ENCODE results near the gene TRPM2.

The TRPM2 gene

DNA sequence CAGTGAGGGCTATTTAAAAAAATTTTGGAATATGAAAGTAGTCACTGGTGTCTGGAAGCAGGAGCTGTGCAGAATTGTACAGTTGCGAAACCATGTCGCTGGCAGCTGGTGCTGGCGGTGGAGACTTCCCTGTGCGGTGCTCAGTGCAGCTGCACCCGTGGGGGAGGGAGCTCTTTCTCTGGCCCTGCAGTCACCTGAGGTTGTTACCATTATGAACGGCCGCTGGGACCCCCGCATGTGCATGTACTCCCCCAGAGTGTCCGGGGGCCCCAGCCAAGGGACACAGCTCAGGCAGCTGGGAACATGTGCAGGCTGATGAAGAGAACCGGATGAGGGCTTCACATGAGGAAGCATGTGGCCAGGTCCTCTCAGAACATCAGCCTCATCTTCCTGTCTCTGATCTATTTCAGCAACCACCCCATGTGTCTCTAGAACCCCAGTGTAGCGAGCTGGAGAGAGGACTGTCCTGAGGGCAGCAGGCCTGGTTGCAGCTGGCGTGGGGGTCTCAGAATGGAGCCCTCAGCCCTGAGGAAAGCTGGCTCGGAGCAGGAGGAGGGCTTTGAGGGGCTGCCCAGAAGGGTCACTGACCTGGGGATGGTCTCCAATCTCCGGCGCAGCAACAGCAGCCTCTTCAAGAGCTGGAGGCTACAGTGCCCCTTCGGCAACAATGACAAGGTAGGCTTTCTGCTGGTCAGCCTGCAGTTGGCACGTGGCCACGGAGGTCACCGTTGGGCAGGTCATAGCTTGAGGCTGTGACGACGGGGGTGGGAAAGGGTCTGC lies at the start of gene TRPM2:
Gene TRPM2, plus strand, starts transcription at position 431 of the 780 bp plus-strand sequence. Its CDS starts 80 bp downstream, at position 511.
- in situ Hi-C loops (cut with MboI; ENCODE audit: low sequenced_read_pairs): no loop called here

DNA sequence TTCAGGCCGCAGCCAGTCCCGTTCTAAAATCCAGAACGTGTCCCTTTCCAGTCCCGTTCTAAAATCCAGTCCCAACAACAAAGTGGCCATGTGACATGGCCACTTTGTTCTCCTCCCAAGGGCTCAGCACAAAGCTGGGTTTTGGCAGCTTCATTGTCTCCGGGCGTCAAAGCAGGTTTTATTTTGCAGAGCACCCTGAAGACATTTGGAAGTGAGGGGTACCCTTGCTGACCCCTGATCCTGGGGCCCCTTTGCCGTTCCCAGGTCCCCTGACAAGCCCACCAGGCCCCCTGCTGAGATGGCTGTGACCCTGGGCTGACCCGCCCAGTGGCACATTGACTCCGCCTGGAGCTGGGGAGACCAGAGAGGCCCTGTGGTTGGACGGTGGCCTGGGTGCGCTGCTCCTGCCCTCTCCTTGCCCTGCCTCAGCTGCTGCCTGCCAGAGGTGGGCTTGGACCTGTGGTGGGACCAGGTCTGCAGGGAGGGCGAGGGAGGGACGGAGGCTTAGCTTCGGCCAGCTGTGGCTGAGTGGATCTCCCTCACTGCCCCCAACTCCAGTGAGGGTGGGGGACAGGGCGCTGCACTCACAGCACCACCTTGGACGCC lies 49.3 kb upstream of the TRPM2 start:
- in situ Hi-C loops (cut with MboI; ENCODE audit: low sequenced_read_pairs): no loop called here

DNA sequence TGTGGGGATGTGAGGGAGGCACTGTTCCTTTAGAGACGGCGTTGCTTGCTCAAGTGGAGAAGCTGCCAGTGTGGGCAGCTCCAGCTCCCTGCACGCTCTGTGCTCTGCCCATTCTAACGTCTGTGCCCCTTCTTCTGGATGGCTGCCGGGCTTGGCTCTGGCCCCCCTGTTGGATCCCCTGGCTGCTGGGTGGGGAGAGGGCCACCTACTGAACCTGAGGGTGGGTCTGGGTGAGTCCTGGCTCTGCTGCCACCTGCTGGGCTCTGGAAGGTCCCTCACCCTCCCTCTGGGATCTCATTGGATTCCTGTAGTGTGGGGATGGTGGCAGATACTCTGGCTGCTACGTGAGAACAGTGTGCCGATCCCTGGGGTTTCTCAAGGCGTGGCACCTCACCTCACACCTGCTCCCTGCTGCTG lies 48.5 kb upstream of the TRPM2 start:
- in situ Hi-C loops (cut with MboI; ENCODE audit: low sequenced_read_pairs): no loop called here

DNA sequence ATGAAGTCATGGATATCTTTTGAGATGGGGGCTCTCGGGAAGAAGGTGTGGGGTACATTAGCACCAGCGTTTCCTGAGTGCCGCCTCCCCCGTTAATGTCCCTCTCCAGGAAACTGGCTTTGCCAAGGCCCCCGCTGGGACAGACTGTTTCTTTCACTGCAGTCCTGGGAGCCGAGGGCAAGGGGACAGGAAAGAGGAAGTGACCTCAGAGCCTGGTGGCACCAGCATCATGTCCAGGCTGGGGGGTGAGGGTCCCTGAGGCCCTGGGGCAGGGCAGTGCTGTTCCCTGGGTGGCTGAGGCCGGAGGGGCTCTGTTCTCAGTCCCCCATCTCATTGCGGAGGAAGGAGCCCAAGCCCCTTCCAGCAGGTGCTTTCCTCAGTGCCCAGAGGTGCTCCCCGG lies 47.7 kb upstream of the TRPM2 start:
- in situ Hi-C loops (cut with MboI; ENCODE audit: low sequenced_read_pairs): no loop called here

DNA sequence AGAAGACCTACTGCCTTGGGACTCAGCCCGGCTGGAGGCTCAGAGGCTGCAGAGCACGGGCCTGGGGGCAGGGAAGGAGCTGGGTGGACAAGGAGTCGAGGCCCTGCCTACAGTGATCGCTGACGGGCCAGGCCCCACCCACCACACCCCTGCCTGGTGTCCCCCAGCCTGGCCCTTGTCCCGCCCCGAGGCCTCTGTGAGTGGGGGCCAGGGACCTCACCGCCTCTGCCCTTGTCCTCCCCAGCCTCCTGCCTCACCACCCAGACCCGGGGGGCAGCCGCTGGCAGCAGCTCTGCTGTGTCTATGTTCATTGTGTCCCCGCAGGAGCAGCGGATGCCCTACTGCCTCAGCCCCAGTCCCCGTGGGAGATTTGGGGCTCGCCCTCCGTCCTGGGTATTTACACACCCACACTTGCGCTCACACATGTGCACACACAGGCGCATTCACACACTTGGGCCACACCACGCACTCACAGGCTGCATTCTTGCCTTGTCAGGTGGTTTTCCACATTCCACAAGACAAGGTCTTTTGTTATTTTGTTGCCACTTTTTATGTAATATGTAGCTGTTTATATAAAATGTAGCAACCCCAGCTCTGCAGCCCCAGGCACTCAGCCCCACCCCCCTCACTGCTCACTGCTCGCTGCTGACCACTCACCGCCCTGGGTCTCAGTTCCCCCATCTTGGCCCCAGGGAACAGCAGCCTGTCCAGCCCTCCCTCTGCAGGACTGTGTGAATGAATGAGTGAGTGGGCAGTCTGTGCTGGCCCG lies 46.3 kb upstream of the TRPM2 start:
- in situ Hi-C loops (cut with MboI; ENCODE audit: low sequenced_read_pairs): no loop called here

DNA sequence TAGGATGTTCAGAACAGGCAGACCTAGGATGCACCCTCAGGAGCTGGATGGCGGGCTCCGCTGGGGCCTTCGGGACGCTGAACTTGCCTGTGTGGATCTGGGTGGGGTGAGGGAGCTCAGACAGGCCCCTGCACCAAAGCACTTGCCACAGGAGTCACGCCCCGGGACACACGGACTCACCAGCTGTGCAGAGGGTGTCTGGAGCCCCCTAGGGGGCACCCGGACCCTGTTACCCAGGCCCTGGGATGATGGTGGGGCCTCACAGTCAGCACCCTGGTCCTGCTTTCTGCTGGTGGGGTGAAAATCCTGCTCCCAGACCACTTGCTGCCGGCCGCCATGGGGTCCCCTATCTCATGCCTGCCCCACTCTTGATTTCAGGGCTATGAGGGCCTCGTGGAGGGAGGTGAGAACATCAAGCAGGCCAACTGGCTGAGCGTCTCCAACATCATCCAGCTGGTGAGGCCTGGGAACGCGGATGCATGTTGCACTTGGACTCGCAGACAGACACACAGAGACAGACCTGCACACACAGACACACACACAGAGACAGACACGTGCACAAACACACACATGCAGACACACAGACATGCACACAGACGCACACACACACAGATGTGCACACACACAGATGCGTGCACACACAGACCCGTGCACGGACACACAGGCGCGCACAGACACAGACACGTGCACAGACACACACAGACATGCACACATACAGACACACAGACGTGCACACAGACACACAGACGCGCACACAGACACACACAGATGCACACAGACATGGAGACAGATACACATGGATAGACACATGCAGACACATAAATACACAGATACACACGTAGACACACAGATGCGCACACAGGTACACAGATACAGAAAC lies 42.6 kb upstream of the TRPM2 start:
- in situ Hi-C loops (cut with MboI; ENCODE audit: low sequenced_read_pairs): no loop called here

DNA sequence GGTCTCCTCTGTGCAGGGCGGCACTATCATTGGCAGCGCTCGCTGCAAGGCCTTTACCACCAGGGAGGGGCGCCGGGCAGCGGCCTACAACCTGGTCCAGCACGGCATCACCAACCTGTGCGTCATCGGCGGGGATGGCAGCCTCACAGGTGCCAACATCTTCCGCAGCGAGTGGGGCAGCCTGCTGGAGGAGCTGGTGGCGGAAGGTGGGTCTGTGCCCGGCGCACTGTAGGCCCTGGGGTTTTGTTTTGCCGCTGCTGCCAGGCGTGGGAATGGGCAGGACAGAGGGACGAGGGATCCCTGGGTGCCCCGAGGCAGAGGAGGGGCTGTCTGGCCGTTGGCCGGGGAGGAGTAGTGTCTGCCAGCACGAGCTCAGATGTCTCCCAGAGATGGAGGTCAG lies 41.3 kb upstream of the TRPM2 start:
- in situ Hi-C loops (cut with MboI; ENCODE audit: low sequenced_read_pairs): no loop called here

DNA sequence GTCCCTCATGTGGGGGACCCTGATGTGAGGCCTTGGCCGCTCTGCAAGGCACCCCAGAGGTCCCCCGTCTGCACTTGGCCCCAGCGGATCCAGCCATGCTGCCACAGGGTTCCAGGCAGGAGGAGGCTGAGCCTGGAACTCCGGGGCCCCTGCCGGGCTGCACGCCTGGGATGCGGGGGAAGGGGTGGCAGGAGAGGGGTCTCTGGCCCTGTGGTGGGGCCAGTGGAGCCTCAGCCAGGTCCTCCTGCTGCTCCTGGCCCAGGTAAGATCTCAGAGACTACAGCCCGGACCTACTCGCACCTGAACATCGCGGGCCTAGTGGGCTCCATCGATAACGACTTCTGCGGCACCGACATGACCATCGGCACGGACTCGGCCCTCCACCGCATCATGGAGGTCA lies 40.7 kb upstream of the TRPM2 start:
- in situ Hi-C loops (cut with MboI; ENCODE audit: low sequenced_read_pairs): no loop called here

DNA sequence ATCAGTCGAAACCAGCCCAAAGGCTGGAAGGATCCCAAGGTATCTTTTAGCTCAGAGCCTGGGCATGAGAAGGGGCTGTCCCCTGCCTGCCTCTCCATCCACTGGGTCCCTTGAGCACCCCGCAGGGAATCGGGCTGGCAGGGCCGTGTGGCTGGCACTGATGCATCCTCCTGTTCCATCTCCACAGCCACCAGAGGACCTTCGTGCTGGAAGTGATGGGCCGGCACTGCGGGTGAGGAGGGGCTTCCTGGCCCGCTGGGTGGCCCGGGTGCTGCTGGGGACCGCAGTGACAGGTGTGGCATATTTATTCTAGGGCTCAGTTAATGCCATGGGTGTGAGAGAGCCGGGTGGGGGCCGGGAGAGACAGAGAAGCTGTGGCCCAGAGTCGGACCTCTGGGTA lies 40.0 kb upstream of the TRPM2 start:
- in situ Hi-C loops (cut with MboI; ENCODE audit: low sequenced_read_pairs): no loop called here

DNA sequence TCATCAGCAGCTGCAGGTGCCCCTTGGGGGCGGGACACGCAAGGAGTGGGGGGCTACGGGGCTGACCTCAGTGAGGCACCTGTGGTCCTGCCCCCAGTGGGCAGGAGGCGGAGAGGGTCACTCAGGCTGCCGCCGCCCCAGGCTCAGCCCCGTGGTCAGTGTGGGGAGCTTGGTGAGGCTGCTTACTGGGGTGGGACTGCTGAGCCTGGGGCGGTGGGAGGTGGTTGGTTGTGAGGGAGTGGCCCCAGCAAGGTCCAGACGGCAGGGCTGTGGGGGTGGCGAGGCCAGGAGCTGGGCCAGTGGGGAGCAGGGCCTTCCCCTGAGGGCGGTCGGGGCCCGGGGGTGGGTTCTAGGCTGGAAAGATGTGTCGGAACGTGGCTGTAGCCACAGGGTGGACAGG lies 39.3 kb upstream of the TRPM2 start:
- in situ Hi-C loops (cut with MboI; ENCODE audit: low sequenced_read_pairs): no loop called here

DNA sequence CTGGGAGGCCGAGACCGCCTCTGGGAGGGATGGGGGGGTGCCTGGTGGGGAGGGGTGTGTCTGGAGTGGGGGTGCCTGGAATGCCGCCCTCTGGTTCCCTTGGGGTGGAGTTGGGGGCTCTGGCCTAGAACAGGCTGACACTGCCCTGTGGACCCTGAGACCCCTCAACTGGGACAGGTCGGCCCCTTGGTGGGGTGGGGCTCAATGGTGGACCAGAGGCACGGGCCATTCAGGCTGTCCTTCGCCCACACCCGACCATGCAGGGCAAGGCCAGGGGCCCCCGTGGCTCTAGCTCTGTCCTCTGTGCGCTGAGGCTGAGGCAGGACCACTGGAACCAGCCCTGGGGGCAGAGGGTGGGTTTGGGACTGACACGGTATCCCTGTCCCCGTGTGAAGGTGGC lies 38.9 kb upstream of the TRPM2 start:
- in situ Hi-C loops (cut with MboI; ENCODE audit: low sequenced_read_pairs): no loop called here

DNA sequence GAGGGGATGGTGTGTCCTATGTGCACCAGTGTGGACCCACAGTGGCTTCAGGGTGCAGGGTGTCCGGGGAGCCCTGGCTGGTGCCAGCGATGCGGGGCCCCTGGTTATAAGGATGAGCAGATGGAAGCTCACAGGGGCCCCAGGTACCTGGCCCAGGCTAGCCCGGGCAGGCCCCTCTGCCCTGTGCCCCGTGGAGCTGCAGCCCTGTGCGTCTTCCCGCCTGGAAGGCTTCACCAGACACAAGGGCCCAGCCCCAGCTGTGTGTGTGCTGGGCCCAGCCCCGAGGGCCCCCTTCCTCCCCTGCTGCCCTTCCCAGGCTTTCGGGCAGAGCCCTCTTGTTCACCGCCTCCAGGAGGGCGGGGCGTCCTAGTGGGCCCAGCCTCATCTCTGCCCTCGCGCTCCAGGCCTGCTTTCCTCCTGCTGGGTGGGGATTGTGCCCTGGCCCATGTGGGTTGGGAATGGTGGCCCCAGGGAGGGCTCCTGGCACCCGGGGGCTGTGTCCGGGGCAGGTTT lies 37.7 kb upstream of the TRPM2 start:
- in situ Hi-C loops (cut with MboI; ENCODE audit: low sequenced_read_pairs): no loop called here

DNA sequence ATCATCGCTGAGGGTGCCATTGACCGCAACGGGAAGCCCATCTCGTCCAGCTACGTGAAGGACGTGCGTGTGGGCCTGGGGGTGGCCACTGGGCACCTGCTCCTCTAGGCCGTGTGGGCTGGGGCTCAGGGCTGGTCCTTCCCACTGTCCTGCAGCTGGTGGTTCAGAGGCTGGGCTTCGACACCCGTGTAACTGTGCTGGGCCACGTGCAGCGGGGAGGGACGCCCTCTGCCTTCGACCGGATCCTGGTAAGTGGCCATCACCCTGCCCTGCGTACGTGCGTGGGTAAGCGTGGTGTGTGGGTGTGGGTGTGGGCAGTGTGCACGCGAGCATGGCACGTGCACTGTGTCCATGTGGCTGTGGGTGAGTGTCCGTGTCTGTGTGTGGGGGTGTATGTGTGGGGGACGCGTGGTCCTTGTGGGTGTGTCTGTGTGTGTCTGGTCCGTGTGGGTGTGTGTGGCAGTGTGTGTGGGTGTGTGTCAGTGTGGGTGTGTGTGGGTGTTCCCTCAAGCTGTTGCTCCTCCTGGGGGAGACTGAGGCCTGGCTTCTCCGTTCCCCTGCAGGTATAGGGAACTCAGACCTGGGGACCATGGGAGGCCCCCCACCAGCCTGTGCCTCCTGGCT lies 37.0 kb upstream of the TRPM2 start:
- in situ Hi-C loops (cut with MboI; ENCODE audit: low sequenced_read_pairs): no loop called here

DNA sequence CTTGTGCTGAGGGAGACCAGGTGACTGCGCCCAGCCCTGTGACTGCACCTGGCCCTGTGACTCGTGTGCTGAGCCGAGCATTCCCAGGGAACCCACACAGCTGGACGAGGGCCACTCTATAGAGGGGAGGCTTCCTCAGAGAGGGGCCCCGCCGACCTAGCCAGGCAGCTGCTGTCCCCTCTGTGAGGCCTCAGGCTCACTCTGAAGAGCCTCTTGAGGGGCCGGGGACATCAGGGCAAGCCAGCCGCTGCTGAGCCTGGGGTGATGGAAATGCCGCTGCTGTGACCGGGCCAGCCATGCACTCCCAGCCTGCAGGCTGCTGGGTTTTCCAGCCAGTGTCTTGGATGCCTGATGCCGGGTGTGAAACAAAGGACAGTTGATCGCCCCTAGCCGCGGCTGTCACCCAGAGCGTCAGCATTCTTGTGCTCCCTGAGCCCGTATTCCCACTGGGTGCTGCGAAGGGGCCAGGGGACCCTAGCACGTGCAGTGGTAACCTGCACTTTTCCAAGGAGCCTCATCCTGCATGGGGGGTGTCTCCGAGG lies 36.1 kb upstream of the TRPM2 start:
- in situ Hi-C loops (cut with MboI; ENCODE audit: low sequenced_read_pairs): no loop called here

DNA sequence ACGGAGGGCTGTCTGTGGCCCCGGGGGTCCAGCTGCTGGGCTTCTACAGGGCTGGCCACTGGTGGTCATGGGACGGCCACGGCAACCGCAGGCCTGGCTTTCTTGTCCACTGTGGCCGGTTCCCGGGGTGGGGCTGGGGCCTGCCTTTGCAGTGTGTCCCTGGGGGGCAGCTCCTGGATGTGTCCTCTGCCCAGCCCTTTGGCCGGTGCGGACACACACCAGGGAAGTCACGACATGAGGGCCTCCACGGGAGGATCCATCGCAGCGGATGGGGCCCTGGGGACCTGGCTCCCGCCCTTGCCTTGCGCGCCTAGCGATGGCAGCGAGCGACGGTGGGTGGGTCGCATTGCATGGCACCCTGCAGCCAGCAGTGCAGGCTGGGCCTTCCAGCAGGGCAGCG lies 35.5 kb upstream of the TRPM2 start:
- in situ Hi-C loops (cut with MboI; ENCODE audit: low sequenced_read_pairs): no loop called here

DNA sequence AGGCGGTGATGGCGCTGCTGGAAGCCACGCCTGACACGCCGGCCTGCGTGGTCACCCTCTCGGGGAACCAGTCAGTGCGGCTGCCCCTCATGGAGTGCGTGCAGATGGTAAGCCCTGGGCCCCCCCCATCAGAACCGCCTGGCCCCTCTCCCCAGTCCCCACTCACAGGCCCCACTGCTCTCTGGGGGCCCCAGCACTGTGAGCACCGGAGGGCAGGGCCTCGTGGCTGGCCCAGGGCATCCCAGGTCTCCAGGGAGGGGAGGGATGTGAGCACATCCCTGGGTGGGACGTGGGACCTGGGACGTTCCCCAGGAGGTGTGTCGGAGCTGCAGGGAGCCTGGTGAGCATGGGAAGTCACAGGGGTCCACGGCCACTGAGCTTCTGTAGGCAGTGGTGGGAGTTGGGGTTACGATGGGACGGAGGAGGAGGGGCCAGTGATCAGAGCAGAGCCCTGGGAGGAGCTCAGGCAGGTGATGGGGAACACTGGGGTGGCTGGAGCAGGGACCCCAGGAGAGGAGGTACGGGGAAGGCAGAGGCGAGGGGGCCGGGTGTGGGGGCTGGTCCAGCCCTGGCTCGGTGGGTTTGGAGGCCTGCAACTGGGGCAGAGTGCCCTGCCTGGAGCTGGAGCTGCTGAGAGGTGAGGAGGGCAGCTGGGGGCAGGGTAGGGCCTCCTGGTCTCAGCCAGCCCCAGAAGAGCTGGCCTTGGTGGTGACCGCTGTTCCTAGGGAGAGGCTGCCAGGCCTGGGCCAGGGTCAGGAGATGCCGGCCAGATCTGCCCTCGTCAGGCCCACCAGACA lies 34.7 kb upstream of the TRPM2 start:
- in situ Hi-C loops (cut with MboI; ENCODE audit: low sequenced_read_pairs): no loop called here

DNA sequence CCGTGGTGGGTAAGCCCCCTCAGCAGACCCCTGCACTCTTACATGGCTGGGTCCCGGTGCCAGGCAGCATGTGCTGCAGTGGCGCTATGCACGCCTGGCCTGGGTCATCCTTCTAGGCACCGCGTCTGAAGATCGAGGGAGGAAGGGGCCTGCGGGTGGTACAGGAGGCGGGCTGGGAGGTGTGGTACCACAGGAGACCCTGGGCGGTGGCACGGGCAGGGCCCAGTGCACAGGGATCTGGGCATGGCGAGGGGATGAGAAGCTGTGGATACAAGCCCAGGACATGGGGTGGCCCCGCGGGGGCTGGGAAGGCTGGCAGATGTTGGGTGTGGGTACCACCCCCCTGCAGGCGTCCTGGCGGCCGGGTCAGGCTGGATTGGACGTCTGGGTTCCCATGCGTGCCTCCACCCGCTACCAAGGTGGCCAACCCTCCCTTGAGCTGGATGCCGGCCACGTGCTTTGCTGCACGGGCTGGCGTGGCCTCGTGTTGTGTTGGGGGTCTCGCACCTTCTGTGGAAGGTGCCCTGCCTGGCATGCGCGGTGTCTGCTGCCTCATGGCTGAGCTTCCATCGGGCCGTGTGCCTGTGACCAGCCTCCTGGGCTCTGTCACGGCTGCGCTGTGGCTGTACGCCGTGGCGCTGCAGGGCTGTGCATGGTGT lies 33.9 kb upstream of the TRPM2 start:
- in situ Hi-C loops (cut with MboI; ENCODE audit: low sequenced_read_pairs): no loop called here

DNA sequence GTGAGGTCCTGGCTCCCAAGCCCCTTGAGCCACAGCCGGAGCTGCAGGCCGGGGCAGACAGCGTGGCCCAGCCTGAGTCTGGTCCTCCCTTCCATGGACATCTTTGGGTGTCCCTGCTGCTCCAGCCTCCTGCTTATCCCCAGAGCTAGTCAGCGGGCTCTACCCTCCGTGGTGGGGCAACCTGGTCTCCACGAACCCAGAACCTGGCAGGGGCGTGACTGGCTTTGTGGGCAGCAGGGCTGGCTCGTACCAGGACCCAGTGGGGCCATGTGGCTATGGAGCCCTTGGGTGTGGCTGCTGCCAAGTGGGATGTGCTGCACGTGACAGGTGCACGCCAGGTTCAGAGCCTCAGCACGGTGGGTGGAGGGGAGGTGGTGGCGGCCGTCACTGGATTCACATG lies 32.6 kb upstream of the TRPM2 start:
- in situ Hi-C loops (cut with MboI; ENCODE audit: low sequenced_read_pairs): no loop called here

Data from HL-60/S4 (cell line).